Fibroblast of peridontal ligament (primary cell): ENCODE data around the gene NCL.
"Not testable (repeated sequence)": the region's sequence is repeated elsewhere in the genome, so short reads cannot be mapped to it uniquely, and the experiment has no call there.

Experiments
- DNase-seq: peaks from one replicate; pipeline ENCODE4 v3.0.0-alpha.2; 2010; ENCODE audit errors: extremely low read depth

NCL gene

DNA sequence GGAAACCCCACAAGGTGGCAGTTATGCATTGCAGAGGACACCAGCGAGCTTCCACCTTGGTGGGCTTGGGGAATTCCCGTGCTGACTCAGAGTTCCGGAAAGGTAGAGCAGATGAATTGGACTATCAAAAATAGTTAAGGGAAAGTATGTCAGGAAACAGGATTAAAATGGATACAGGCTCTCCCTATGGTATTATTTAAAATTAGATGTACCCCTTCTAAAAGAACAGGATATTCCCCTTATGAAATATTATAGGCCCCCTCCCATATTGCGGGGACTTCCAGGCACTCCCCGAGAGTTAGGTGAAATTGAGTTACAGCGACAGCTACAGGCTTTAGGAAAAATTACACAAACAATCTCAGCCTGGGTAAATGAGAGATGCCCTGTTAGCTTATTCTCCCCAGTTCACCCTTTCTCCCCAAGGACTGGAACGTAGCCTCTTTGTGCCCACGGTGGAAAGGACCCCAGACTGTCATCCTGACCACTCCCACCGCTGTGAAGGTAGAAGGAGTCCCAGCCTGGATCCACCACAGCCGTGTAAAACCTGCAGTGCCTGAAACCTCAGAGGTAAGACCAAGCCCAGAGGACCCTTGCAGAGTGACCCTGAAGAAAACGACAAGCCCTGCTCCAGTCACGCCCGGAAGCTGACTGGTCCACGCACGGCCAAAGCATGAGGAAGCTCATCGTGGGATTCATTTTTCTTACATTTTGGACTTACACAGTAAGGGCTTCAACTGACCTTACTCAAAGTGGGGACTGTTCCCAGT, 58.5 kb downstream of the NCL start:
- DNase-seq, result not testable (repeated sequence)

DNA sequence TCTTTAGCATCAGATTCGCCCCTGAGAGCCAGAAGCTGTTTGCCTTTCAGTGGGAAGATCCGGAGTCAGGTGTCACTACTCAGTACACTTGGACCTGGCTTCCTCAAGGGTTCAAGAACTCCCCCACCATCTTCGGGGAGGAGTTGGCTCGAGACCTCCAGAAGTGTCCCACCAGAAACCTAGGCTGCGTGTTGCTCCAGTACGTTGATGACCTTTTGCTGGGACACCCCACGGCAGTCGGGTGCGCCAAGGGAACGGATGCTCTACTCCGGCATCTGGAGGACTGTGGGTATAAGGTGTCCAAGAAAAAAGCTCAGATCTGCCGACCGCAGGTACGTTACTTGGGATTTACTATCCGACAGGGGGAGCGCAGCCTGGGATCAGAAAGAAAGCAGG, 60.1 kb downstream of the NCL start:
- DNase-seq, result not testable (repeated sequence)
